Measurements from ENCODE around the gene AKAP12.

GRCh38 chr6:151280859-151281258, 41.1 kb downstream of the AKAP12 start:
- TF ChIP-seq REST (IDR thresholded peaks at IDR 0.05; ENCODE audit: unreplicated experiment) (no peak), POLR2AphosphoS5 (IDR thresholded peaks at IDR 0.05; ENCODE audit: low read depth) (no peak), STAT1 (IDR thresholded peaks at IDR 0.05; ENCODE audit: unreplicated experiment) (no peak), EZH2 (IDR thresholded peaks at IDR 0.05; ENCODE audit: low read depth, unreplicated experiment) (no peak), CTCF (conservative IDR thresholded peaks at IDR 0.05; ENCODE audit: low read depth in 2 of 2) (no peak), JUNB (IDR thresholded peaks at IDR 0.05; ENCODE audit: unreplicated experiment) (no peak), ZNF331 (CRISPR knock-in tag; IDR thresholded peaks at IDR 0.05; ENCODE audit: low read depth) (no peak), CREB1 (CRISPR knock-in tag; IDR thresholded peaks at IDR 0.05; ENCODE audit: low read depth) (no peak), EZH2phosphoT487 (IDR thresholded peaks at IDR 0.05; ENCODE audit: unreplicated experiment) (no peak)

Measured in GM23338 (cell line).